Keratinocyte (primary cell): ENCODE measurements around the gene SLC35A1. TPM values are rescaled to one million over a fixed set of nuclear protein-coding genes. Genes with fewer than 3 reads are reported as not detected.

Experiments used
- DNase-seq: peaks from one replicate; pipeline ENCODE4 v3.0.0-alpha.2; 2011; ENCODE audit warnings: low read depth, missing footprints, low spot score
- FAIRE-seq: peaks from 2 replicates; lab custom pipeline; 2011; peaks lifted over from hg19 to GRCh38; lab: Jason Lieb, UNC
- H2AFZ ChIP-seq: 2 replicates; pipeline ENCODE4 v1.6.0; 2012; ENCODE audit warnings: low read length, control low read depth, inconsistent platforms; ENCODE audit not compliant: control insufficient read depth
- H3K27ac ChIP-seq: 2 replicates; pipeline ENCODE4 v1.5.1; 2011; ENCODE audit warnings: low read length; ENCODE audit not compliant: control insufficient read depth, insufficient read depth
- H3K27me3 ChIP-seq: 3 replicates; pipeline ENCODE4 v1.6.0; 2011; ENCODE audit warnings: low read length; ENCODE audit not compliant: control insufficient read depth, insufficient read depth; ENCODE audit errors: extremely low read depth
- H3K36me3 ChIP-seq, 2 experiments: 2 replicates in 1 of 2; 3 replicates in 1 of 2; pipeline ENCODE4 v1.5.1; 2011; ENCODE audit warnings: low read length in 2 of 2, mild to moderate bottlenecking in 1 of 2; ENCODE audit not compliant: control insufficient read depth in 2 of 2, insufficient read depth in 2 of 2; ENCODE audit errors: extremely low read depth in 1 of 2
- H3K4me1 ChIP-seq: 3 replicates; pipeline ENCODE4 v1.5.1; 2011; ENCODE audit warnings: low read length; ENCODE audit not compliant: control insufficient read depth, insufficient read depth; ENCODE audit errors: extremely low read depth
- H3K4me2 ChIP-seq: 3 replicates; pipeline ENCODE4 v1.6.0; 2011; ENCODE audit warnings: low read depth, low read length; ENCODE audit not compliant: control insufficient read depth, insufficient read depth; ENCODE audit errors: extremely low read depth
- H3K4me3 ChIP-seq, 3 experiments: fragments of 200-600 bp in 1 of 3; sonication (generic) in 1 of 3; 2 replicates in 2 of 3; 3 replicates in 1 of 3; pipeline ENCODE4 v1.5.1; 2011 to 2016; ENCODE audit warnings: low read length in 3 of 3, mild to moderate bottlenecking in 3 of 3, control low read depth in 2 of 3, inconsistent platforms in 1 of 3, low read depth in 1 of 3, mixed read lengths in 1 of 3, mixed run types in 1 of 3, moderate library complexity in 1 of 3; ENCODE audit not compliant: control insufficient read depth in 2 of 3, insufficient read depth in 2 of 3; ENCODE audit errors: extremely low read depth in 1 of 3
- H3K79me2 ChIP-seq: 2 replicates; pipeline ENCODE4 v1.6.0; 2012; ENCODE audit warnings: low read length; ENCODE audit not compliant: control insufficient read depth, insufficient read depth
- H3K9ac ChIP-seq: 3 replicates; pipeline ENCODE4 v1.6.0; 2011; ENCODE audit warnings: low read length; ENCODE audit not compliant: control insufficient read depth, insufficient read depth; ENCODE audit errors: extremely low read depth
- H3K9me1 ChIP-seq: 3 replicates; pipeline ENCODE4 v1.6.0; 2011; ENCODE audit warnings: low read length; ENCODE audit not compliant: control insufficient read depth, insufficient read depth; ENCODE audit errors: extremely low read depth
- H3K9me3 ChIP-seq: 2 replicates; pipeline ENCODE4 v1.5.1; 2012; ENCODE audit warnings: low read depth, low read length; ENCODE audit not compliant: control insufficient read depth
- H4K20me1 ChIP-seq: 3 replicates; pipeline ENCODE4 v1.6.0; 2011; ENCODE audit warnings: low read length; ENCODE audit not compliant: control insufficient read depth, insufficient read depth; ENCODE audit errors: extremely low read depth
- CTCF ChIP-seq, 3 experiments: IDR thresholded peaks in 1 of 3; conservative IDR thresholded peaks in 1 of 3; optimal IDR thresholded peaks in 1 of 3; 2 replicates in 2 of 3; 3 replicates in 1 of 3; pipeline versions ENCODE3 to v1.5.1; 2011; ENCODE audit warnings: low read length in 3 of 3, mild to moderate bottlenecking in 3 of 3, moderate library complexity in 2 of 3, control low read depth in 1 of 3, inconsistent platforms in 1 of 3; ENCODE audit not compliant: insufficient read depth in 2 of 3; ENCODE audit errors: extremely low read depth in 1 of 3
- EZH2 ChIP-seq: IDR thresholded peaks from one replicate; pipeline ENCODE4 v1.6.1; 2012; ENCODE audit warnings: inconsistent platforms, mild to moderate bottlenecking, low read length, moderate library complexity
- dilution Hi-C: fragments of 300-500 bp; cut with MboI; formaldehyde crosslinking; loops from one replicate; pipeline ENCODE4 v1.7.0; 2020; ENCODE audit warnings: low sequenced_read_pairs; ENCODE audit not compliant: extremely low pct_ligation_motif_present
- polyA plus RNA-seq, 5 experiments: library from polyadenylated mRNA; depleted of rRNA in 3 of 5; stranded (reverse) in 3 of 5; stranded (forward) in 1 of 5; unstranded in 1 of 5; fragments of >200 nt; gene quantifications; 1 replicate in 1 of 5; 2 replicates in 3 of 5; 3 replicates in 1 of 5; pipeline versions ENCODE4 v1.2.1 to v1.2.3, GENCODE V29; 2011 to 2012; ENCODE audit warnings: missing spikeins in 2 of 5, low read depth in 1 of 5, low replicate concordance in 1 of 5
- small RNA-seq, 3 experiments: library from RNA; depleted of rRNA; stranded (forward); fragments of <200 nt; gene quantifications; one replicate each; pipeline ENCODE3, GENCODE V24; 2012; ENCODE audit warnings: low read depth in 3 of 3, low replicate concordance in 1 of 3; ENCODE audit not compliant: insufficient read length in 3 of 3

SLC35A1 gene
- polyA plus RNA-seq, 1 donor (not counting 4 experiments of a cell fraction or from before 2014, with no cell fraction given) = 25.1 TPM

GRCh38 chr6:87561017-87561416, 88.2 kb downstream of the SLC35A1 start:
- DNase-seq (no peak), FAIRE-seq (no peak)
- Histone ChIP-seq H3K79me2 (no peaks in the 10 kb centered on the region), H3K27ac (no peak overlapping the region), H2AFZ (no peak overlapping the region), H3K9ac (no peak overlapping the region), H4K20me1 (no peaks in the 10 kb centered on the region), H3K9me3 (no peaks in the 10 kb centered on the region), H3K27me3 (no peaks in the 10 kb centered on the region), H3K4me1 (no peaks in the 10 kb centered on the region), H3K4me3 (no peak overlapping the region), H3K9me1 (no peaks in the 10 kb centered on the region), H3K4me2 (no peak overlapping the region), H3K36me3 (peaks cover 5 to 6% of the 10 kb centered on the region in 2 experiments)
- dilution Hi-C loops = no loop called here
- TF ChIP-seq CTCF (optimal IDR thresholded peaks at IDR 0.05 in 1 of 3, IDR thresholded peaks at IDR 0.05 in 1 of 3, conservative IDR thresholded peaks at IDR 0.05 in 1 of 3; ENCODE audit: extremely low read depth in 1 of 3, insufficient read depth in 2 of 3, low read length in 3 of 3) (no peak), EZH2 (no peak)

Small RNAs within 50 kb of the gene (small RNA-seq; reads per million reads assigned to genes)
- gene AL049697.2 = 0 reads per million in 3 experiments
- gene RNU6-444P = 0 reads per million in 3 experiments

Other genes with a start within 250 kb of the SLC35A1 start
- gene SMIM8, start 150.4 kb upstream of the SLC35A1 start, polyA plus RNA-seq = 2.1 to 7.6 TPM (median 4.5 TPM) in 3 replicates
- not detected in 3 replicates for gene GJB7, start 143.7 kb upstream of the SLC35A1 start, polyA plus RNA-seq
- gene C6orf163, start 128.2 kb upstream of the SLC35A1 start, polyA plus RNA-seq = 0.19 to 0.83 TPM (median 0.53 TPM) in 3 replicates
- 0.18 to 0.63 TPM (median 0.44 TPM) in 3 replicates for gene CFAP206, start 65.0 kb upstream of the SLC35A1 start, polyA plus RNA-seq
- gene RARS2, start 117.0 kb downstream of the SLC35A1 start, polyA plus RNA-seq = 12.0 to 20.3 TPM (median 16.5 TPM) in 3 replicates
- 23.1 to 37.4 TPM (median 23.7 TPM) in 3 replicates for gene ORC3, start 117.2 kb downstream of the SLC35A1 start, polyA plus RNA-seq
- 12.8 to 25.0 TPM (median 24.6 TPM) in 3 replicates for gene AKIRIN2, start 229.3 kb downstream of the SLC35A1 start, polyA plus RNA-seq